Muscle layer of colon (tissue), 2 donors: ENCODE results near the gene SORD.

Source experiments
- H3K27ac ChIP-seq: one replicate; pipeline ENCODE4 v1.7.0; 2013; ENCODE audit warnings: low read depth, mild to moderate bottlenecking, low read length, moderate library complexity
- H3K27me3 ChIP-seq, 2 donors: one replicate each; pipeline ENCODE4 v1.7.0; 2013; ENCODE audit warnings: low read length in 2 of 2, mild to moderate bottlenecking in 2 of 2; ENCODE audit not compliant: insufficient read depth in 2 of 2, control insufficient read depth in 1 of 2
- H3K36me3 ChIP-seq: one replicate; pipeline ENCODE4 v1.7.0; 2013; ENCODE audit warnings: mild to moderate bottlenecking, low read length; ENCODE audit not compliant: insufficient read depth
- H3K4me1 ChIP-seq: one replicate; pipeline ENCODE4 v1.7.0; 2013; ENCODE audit warnings: mild to moderate bottlenecking, low read length; ENCODE audit not compliant: insufficient read depth
- H3K4me3 ChIP-seq, 2 donors: one replicate each; pipeline ENCODE4 v1.7.0; 2013; ENCODE audit warnings: low read length in 2 of 2, low read depth in 1 of 2, mild to moderate bottlenecking in 1 of 2, moderate library complexity in 1 of 2
- H3K9ac ChIP-seq: one replicate; pipeline ENCODE4 v1.7.0; 2013; ENCODE audit warnings: low read length
- H3K9me3 ChIP-seq: one replicate; pipeline ENCODE4 v1.7.0; 2013; ENCODE audit warnings: mild to moderate bottlenecking, low read length
- donor health status: abdominal sarcoma.
- donor health status: Adenocarcinoma of cecum.

SORD gene

GRCh38 chr15:45091161-45091560 is 68.2 kb downstream of the SORD start:
- no peak overlapping the region for H3K4me3 ChIP-seq
- no peak overlapping the region for H3K27ac ChIP-seq
- H3K9ac ChIP-seq, result no peak overlapping the region
- H3K9me3 ChIP-seq, result no peaks in the 10 kb centered on the region
- H3K36me3 ChIP-seq, result no peaks in the 10 kb centered on the region
- no peaks in the 10 kb centered on the region for H3K4me1 ChIP-seq
- no peaks in the 10 kb centered on the region for H3K27me3 ChIP-seq

- no peaks in the 10 kb centered on the region for H3K4me1 ChIP-seq
- H3K9ac ChIP-seq, result no peak overlapping the region
- H3K27ac ChIP-seq, result no peak overlapping the region
- H3K27me3 ChIP-seq, result no peaks in the 10 kb centered on the region
- no peaks in the 10 kb centered on the region for H3K9me3 ChIP-seq
- no peak overlapping the region for H3K4me3 ChIP-seq
- H3K36me3 ChIP-seq, result no peaks in the 10 kb centered on the region
Measured at GRCh38 chr15:45091576-45091975, 68.6 kb downstream of the SORD start.

DNA sequence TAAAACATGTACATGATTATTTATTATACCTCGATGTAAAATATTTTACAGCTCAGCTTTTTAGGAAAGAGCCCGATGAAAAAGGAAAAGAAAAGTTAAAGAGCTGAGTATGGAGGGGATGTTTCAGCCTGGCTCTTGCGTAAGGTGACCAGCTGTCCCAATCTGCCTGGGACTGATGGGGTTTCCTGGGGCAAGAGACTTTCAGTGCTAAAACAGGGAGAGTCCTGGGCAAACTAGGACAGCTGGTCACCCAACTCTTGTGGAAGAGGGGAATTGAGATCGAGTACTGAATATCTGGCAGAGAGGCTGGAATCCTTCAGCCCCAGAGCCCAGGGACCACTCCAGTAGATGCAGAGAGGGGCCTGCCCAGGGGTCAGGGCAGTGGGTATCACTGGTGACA is 70.0 kb downstream of the SORD start:
- Histone ChIP-seq H3K27me3 (no peaks in the 10 kb centered on the region), H3K27ac (no peak overlapping the region), H3K9me3 (no peaks in the 10 kb centered on the region)

DNA sequence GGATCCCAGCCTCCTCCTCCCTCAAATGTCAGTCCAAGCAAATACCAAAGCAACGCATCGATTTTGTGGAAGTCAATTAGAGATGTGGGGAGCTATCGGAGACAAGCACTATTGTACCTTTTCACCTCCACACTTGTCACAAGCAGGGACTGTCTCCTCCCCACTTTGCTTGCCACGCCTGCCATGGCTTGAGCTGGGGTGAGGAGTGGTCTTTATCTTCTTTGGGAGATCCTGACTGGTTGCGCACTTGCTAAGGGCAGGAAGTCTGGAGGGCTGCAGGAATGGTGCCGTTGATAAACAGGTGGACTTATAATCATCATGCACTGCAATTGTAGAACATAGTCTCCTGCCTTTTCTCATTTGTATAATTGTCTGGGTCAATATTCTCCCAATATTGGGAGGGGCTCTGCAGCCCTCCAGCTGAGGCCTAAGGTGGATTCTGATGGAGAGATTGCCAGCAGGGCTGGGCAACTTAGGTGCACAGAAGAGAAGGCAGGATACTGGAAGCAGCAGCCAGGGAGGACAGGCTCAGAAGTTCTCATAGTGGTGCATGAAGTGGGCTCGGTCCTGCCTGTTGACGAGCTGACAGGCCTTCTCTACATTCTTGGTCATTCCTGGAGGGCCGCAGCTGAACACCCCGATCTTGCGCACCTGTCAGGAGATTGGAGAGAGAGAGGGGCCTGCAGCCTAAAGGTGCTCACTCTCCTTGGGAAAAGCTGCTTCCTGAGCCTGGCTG is 70.8 kb downstream of the SORD start:
- H3K9ac ChIP-seq, result no peak overlapping the region
- H3K27me3 ChIP-seq, result no peaks in the 10 kb centered on the region
- H3K4me3 ChIP-seq, result no peak overlapping the region
- H3K27ac ChIP-seq, result no peak overlapping the region
- H3K4me1 ChIP-seq, result no peaks in the 10 kb centered on the region
- H3K9me3 ChIP-seq, result no peaks in the 10 kb centered on the region
- no peaks in the 10 kb centered on the region for H3K36me3 ChIP-seq

More for the DNA sequence above, 70.0 kb downstream of the SORD start:
- Histone ChIP-seq H3K4me3 (no peak overlapping the region), H3K36me3 (no peaks in the 10 kb centered on the region), H3K9ac (no peak overlapping the region), H3K4me1 (no peaks in the 10 kb centered on the region)

- Histone ChIP-seq H3K4me1 (no peaks in the 10 kb centered on the region), H3K4me3 (no peak overlapping the region), H3K27me3 (no peaks in the 10 kb centered on the region), H3K27ac (no peak overlapping the region), H3K9ac (no peak overlapping the region), H3K36me3 (no peaks in the 10 kb centered on the region), H3K9me3 (no peaks in the 10 kb centered on the region)
Measured at GRCh38 chr15:45094358-45094730, 71.3 kb downstream of the SORD start.

DNA sequence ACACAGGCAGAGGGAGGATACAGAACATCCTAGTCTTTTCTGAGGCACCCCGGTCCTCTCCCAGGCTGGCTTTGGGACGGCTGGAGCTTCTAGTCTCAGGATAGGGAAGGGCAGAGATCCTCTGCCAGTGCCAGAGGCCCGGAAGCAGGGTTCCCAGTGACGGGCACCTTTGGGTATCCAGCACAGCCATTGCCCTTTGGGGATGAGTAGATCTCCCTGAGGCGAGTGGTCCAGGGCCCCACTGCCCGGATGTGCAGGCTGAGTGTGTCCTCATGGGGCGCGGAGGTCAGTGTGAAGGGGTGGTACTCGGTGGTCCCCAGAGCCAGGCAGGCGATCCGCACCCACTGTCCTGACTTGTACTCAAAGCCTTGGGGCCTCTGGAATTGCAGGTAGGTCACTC is 72.7 kb downstream of the SORD start:
- H3K9me3 ChIP-seq, result no peaks in the 10 kb centered on the region
- H3K4me3 ChIP-seq, result no peak overlapping the region
- H3K9ac ChIP-seq, result no peak overlapping the region
- no peaks in the 10 kb centered on the region for H3K36me3 ChIP-seq
- no peak overlapping the region for H3K27ac ChIP-seq
- no peaks in the 10 kb centered on the region for H3K4me1 ChIP-seq
- H3K27me3 ChIP-seq, result no peaks in the 10 kb centered on the region

DNA sequence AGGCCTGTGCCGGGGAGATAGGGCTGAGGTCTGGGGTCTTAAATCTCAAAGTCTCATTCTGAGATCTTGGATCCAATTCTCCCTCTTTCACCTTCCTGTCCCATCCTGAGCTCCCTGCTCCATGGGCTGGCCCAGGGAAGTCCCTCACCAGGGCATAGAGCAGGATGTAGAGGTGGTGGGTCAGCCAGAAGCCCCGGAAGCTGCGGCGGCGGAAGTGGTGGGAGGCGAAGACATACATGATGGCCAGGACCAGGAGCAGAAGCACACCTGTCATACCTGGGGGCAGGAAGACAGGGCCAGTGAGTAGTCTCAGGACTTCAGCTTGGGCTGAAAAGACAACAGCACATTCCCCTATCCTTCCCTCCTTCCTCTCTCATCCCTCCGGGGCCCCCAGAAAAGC is 74.5 kb downstream of the SORD start:
- no peaks in the 10 kb centered on the region for H3K36me3 ChIP-seq

GRCh38 chr15:45099549-45100165 is 76.7 kb downstream of the SORD start:
- Histone ChIP-seq H3K27me3 (no peaks in the 10 kb centered on the region), H3K27ac (no peak overlapping the region), H3K4me1 (no peaks in the 10 kb centered on the region), H3K36me3 (no peaks in the 10 kb centered on the region), H3K4me3 (no peak overlapping the region), H3K9ac (no peak overlapping the region), H3K9me3 (no peaks in the 10 kb centered on the region)

More for the DNA sequence above, 74.5 kb downstream of the SORD start:
- no peaks in the 10 kb centered on the region for H3K4me1 ChIP-seq
- H3K27ac ChIP-seq, result no peak overlapping the region
- no peak overlapping the region for H3K9ac ChIP-seq
- H3K27me3 ChIP-seq, result no peaks in the 10 kb centered on the region
- no peak overlapping the region for H3K4me3 ChIP-seq
- no peaks in the 10 kb centered on the region for H3K9me3 ChIP-seq

DNA sequence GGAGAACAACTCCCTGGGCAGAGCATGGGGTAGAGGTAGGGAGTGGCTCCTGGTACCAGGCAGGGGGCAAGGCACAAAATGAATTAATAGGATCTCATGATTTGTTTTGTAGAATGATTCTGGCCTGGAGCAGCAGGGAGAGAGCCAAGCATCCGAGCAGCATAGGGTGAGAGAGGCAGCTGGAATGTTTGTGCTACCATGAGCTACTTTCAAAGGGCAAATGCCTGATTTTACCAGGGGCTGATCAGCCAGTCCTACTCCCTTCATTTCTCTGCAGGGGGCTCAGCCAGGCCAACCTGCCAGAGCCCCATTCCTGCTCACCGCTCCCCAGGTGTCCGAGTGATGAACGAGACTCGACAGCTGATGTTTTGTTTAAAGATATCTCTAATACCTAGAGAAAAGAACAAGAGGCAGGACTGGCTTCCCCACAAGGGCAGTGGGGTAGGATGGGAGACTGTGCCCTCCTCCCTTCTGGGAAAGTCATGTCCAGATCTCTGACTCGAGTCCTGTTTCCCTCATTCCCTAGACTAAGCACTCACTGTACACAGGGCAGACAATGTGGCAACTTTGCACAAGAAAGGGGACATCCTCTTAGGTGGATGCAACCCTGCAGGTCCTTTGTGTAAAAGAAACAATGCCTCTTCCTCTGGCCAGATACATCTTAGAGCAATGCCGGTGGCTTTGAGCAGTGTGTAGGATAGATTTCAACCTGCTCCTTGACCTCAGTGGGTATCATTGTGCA is 78.1 kb downstream of the SORD start:
- Histone ChIP-seq H3K4me1 (no peaks in the 10 kb centered on the region), H3K9me3 (no peaks in the 10 kb centered on the region), H3K27ac (no peak overlapping the region), H3K36me3 (no peaks in the 10 kb centered on the region), H3K4me3 (no peak overlapping the region), H3K27me3 (no peaks in the 10 kb centered on the region), H3K9ac (no peak overlapping the region)

DNA sequence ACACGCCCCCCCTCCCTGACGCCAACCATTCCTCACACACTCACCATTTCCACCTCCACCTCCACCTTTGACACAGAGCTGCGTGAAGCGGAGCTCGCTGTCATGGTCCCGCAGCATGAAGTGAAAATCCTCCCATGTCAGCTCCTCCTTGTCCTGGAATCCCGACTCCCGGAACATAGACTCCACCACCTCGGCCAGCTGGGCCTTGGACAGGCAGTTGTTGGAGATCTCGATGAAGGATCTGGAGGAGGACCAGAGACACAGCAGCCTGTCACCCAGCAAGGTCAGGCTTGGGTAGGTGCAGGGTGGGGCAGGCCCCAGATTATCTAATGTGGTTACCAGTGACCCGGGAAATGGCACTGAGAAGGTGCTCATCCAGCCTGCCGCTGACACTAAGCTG is 78.8 kb downstream of the SORD start:
- Histone ChIP-seq H3K27ac (no peak overlapping the region), H3K4me3 (no peak overlapping the region), H3K4me1 (no peaks in the 10 kb centered on the region), H3K36me3 (no peaks in the 10 kb centered on the region), H3K9me3 (no peaks in the 10 kb centered on the region), H3K27me3 (no peaks in the 10 kb centered on the region), H3K9ac (no peak overlapping the region)

- Histone ChIP-seq H3K9ac (no peak overlapping the region), H3K36me3 (no peaks in the 10 kb centered on the region), H3K27me3 (no peaks in the 10 kb centered on the region), H3K4me3 (no peak overlapping the region), H3K9me3 (no peaks in the 10 kb centered on the region), H3K27ac (no peak overlapping the region), H3K4me1 (no peaks in the 10 kb centered on the region)
Measured at GRCh38 chr15:45102226-45102625, 79.2 kb downstream of the SORD start.
